Loucy (cell line): ENCODE measurements around the gene MAML2.

Source experiments
- H2AFZ ChIP-seq: fragments of 200-600 bp; sonication (generic); 2 replicates; pipeline ENCODE4 v1.6.0; 2016; ENCODE audit warnings: antibody characterized with exemption, mild to moderate bottlenecking, low read length, moderate library complexity
- H3F3A ChIP-seq: fragments of 200-600 bp; 2 replicates; pipeline ENCODE4 v1.6.0; 2016; ENCODE audit warnings: antibody characterized with exemption, low read depth, mild to moderate bottlenecking
- H3K27me3 ChIP-seq: fragments of 200-600 bp; sonication (generic); 2 replicates; pipeline ENCODE4 v1.6.1; 2014; ENCODE audit warnings: low read length, mild to moderate bottlenecking; ENCODE audit not compliant: insufficient read depth, poor library complexity, severe bottlenecking
- H3K36me3 ChIP-seq: fragments of 200-600 bp; sonication (generic); 2 replicates; pipeline ENCODE4 v1.6.1; 2016; ENCODE audit warnings: low read length; ENCODE audit not compliant: insufficient read depth
- H3K4me1 ChIP-seq: fragments of 200-600 bp; sonication (generic); 2 replicates; pipeline ENCODE4 v1.5.1; 2014; ENCODE audit warnings: low read length, mild to moderate bottlenecking; ENCODE audit not compliant: insufficient read depth, poor library complexity, severe bottlenecking
- H3K4me2 ChIP-seq: fragments of 200-600 bp; sonication (generic); 2 replicates; pipeline ENCODE4 v1.6.0; 2014; ENCODE audit warnings: antibody characterized with exemption, low read length, low read depth, mild to moderate bottlenecking; ENCODE audit not compliant: poor library complexity, severe bottlenecking
- H3K4me3 ChIP-seq: fragments of 200-600 bp; sonication (generic); 2 replicates; pipeline ENCODE4 v1.5.1; 2014; ENCODE audit warnings: low read length, mild to moderate bottlenecking, mixed read lengths; ENCODE audit not compliant: poor library complexity, severe bottlenecking
- H3K79me2 ChIP-seq: fragments of 200-600 bp; sonication (generic); 2 replicates; pipeline ENCODE4 v1.6.1; 2014; ENCODE audit warnings: low read length; ENCODE audit not compliant: insufficient read depth
- H3K9ac ChIP-seq: fragments of 200-600 bp; sonication (generic); 2 replicates; pipeline ENCODE4 v1.6.0; 2014; ENCODE audit warnings: mild to moderate bottlenecking, low read depth, low read length, moderate library complexity; ENCODE audit not compliant: poor library complexity, severe bottlenecking
- H3K9me2 ChIP-seq: fragments of 200-600 bp; sonication (generic); replicated peaks from 2 replicates; pipeline ENCODE4 v1.6.1; 2016; ENCODE audit warnings: low read depth, low read length, mixed read lengths
- H3K9me3 ChIP-seq: fragments of 200-600 bp; sonication (generic); 2 replicates; pipeline ENCODE4 v1.6.1; 2014; ENCODE audit warnings: mild to moderate bottlenecking, antibody characterized with exemption, low read length, low read depth; ENCODE audit not compliant: insufficient read depth
- H4K20me1 ChIP-seq: fragments of 200-600 bp; sonication (generic); 2 replicates; pipeline ENCODE4 v1.6.0; 2014; ENCODE audit warnings: antibody characterized with exemption, low read length, mild to moderate bottlenecking; ENCODE audit not compliant: insufficient read depth, poor library complexity, severe bottlenecking
- CTCF ChIP-seq: fragments of 200-600 bp; sonication (generic); conservative IDR thresholded peaks from 2 replicates; pipeline ENCODE4 v1.5.1; 2014; ENCODE audit warnings: mild to moderate bottlenecking, antibody characterized with exemption, low read length
- EZH2phosphoT487 ChIP-seq: fragments of 200-600 bp; IDR thresholded peaks from 2 replicates; pipeline ENCODE4 v1.6.1; 2018; ENCODE audit warnings: antibody characterized with exemption, mild to moderate bottlenecking, moderate library complexity, borderline replicate concordance

Gene MAML2

GRCh38 chr11:96038046-96038445, 304.9 kb downstream of the MAML2 start:
- Histone ChIP-seq H3K9me3 (no peaks in the 10 kb centered on the region), H4K20me1 (no peaks in the 10 kb centered on the region), H3K4me3 (no peak overlapping the region), H2AFZ (no peak overlapping the region), H3K36me3 (no peaks in the 10 kb centered on the region), H3K27me3 (no peaks in the 10 kb centered on the region), H3F3A (no peaks in the 10 kb centered on the region), H3K79me2 (no peaks in the 10 kb centered on the region), H3K4me2 (no peak overlapping the region), H3K9me2 (no peaks in the 10 kb centered on the region), H3K9ac (no peak overlapping the region), H3K4me1 (peaks cover 10% of the 10 kb centered on the region)
- TF ChIP-seq CTCF, result no peak
- no peak for TF ChIP-seq EZH2phosphoT487

GRCh38 chr11:96037405-96037949, 305.5 kb downstream of the MAML2 start:
- Histone ChIP-seq H3F3A (no peaks in the 10 kb centered on the region), H3K4me3 (no peak overlapping the region), H3K9ac (no peak overlapping the region), H3K9me2 (no peaks in the 10 kb centered on the region), H4K20me1 (no peaks in the 10 kb centered on the region), H3K79me2 (no peaks in the 10 kb centered on the region), H3K9me3 (no peaks in the 10 kb centered on the region), H3K27me3 (no peaks in the 10 kb centered on the region), H2AFZ (no peak overlapping the region), H3K4me2 (no peak overlapping the region), H3K4me1 (peaks cover 10% of the 10 kb centered on the region), H3K36me3 (no peaks in the 10 kb centered on the region)
- TF ChIP-seq EZH2phosphoT487 (no peak), CTCF (no peak)

- TF ChIP-seq EZH2phosphoT487 (no peak), CTCF (no peak)
- Histone ChIP-seq H3K9ac (no peak overlapping the region), H3K4me1 (peaks cover 10% of the 10 kb centered on the region), H3K9me2 (no peaks in the 10 kb centered on the region), H3K79me2 (no peaks in the 10 kb centered on the region), H3K27me3 (no peaks in the 10 kb centered on the region), H2AFZ (no peak overlapping the region), H3K9me3 (no peaks in the 10 kb centered on the region), H3F3A (no peaks in the 10 kb centered on the region), H3K4me3 (no peak overlapping the region), H4K20me1 (no peaks in the 10 kb centered on the region), H3K36me3 (no peaks in the 10 kb centered on the region), H3K4me2 (no peak overlapping the region)
These were observed 306.1 kb downstream of the MAML2 start for GRCh38 chr11:96036863-96037262.
